ENCODE measurements around the gene CATSPER3. TPM values are rescaled to one million over a fixed set of nuclear protein-coding genes. Genes with fewer than 3 reads are reported as not detected.
A peak's percentile ranks its signal among the peaks of the same experiment; 100 is the strongest.

Gene CATSPER3
- total RNA-seq, 2 experiments from 2014 or later, result 0.56 TPM; not detected in 1

DNA sequence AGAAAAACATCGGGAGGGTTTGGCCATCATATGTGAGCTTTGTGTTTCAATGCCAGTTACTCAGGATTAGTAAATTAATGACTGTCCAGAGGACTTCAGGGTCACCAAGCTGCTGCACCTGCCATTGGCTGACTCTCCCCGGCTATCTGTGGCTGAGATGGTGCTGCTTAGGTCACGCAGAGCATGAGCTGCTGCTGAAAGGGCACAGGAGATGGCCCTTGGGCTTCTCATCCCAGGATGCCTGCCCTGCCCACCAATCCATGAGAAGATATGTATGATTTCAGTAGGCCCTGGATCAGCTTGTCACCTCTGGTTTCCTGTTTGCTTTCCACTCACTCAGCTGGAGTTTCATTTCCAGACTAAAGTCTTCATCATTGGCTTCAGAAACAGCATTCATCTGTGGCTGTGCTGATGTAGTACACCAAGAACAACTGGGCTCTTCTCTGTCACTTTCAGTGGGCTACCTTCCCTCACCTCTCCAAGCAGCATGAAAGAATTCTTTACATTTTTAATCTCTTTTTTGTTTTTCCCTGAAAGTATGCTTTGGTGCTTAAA is 2.4 kb upstream of the CATSPER3 start:
- Mint-ChIP-seq H3K4me1 (ENCODE audit: low read depth) (peaks cover 39% of the 10 kb centered on the region), H3K27ac (peak overlapping the region; percentile 93), H3K27me3 (no peaks in the 10 kb centered on the region), H3K9me3 (no peaks in the 10 kb centered on the region), H3K36me3 (ENCODE audit: low read depth) (peaks cover 26% of the 10 kb centered on the region), H3K4me3 (peak overlapping the region; percentile 53)
- intact Hi-C loops (cut with DNase I, micrococcal nuclease), result loop anchor here in 1 of 2 experiments (2.0 to 10.0 kb wide), 2 partner anchors 67 to 229 kb away; no protein-coding TSS in a partner anchor
- POLR2A ChIA-PET, result interaction anchor here (1.1 to 1.2 kb wide), 2 partner anchors 28 to 58 kb away, joined by 3 to 4 read pairs; no protein-coding TSS in a partner anchor
- no peak for TF ChIP-seq CTCF (IDR thresholded peaks at IDR 0.05)
- Histone ChIP-seq H3K36me3 (ENCODE audit: insufficient read depth, low read length) (peaks cover 12% of the 10 kb centered on the region), H3K9me3 (ENCODE audit: control insufficient read depth in 1 of 2, insufficient read depth in 1 of 2, low read length in 2 of 2) (no peaks in the 10 kb centered on the region), H3K4me1 (ENCODE audit: insufficient read depth, low read length) (peaks cover 19% of the 10 kb centered on the region), H3K27ac (ENCODE audit: low read depth in 1 of 2, low read length in 2 of 2) (no peak overlapping the region), H3K27me3 (ENCODE audit: control insufficient read depth in 1 of 2, insufficient read depth in 2 of 2, low read length in 2 of 2) (no peaks in the 10 kb centered on the region), H3K4me3 (ENCODE audit: low read length) (no peak overlapping the region)
- CTCF ChIA-PET, result interaction anchor here (1.2 kb wide), 1 partner anchor 61 kb away, joined by 4 read pairs; the partner anchor contains the start of gene PCBD2
- ATAC-seq (ENCODE audit: poor library complexity) (no peak), DNase-seq (no peak)

DNA sequence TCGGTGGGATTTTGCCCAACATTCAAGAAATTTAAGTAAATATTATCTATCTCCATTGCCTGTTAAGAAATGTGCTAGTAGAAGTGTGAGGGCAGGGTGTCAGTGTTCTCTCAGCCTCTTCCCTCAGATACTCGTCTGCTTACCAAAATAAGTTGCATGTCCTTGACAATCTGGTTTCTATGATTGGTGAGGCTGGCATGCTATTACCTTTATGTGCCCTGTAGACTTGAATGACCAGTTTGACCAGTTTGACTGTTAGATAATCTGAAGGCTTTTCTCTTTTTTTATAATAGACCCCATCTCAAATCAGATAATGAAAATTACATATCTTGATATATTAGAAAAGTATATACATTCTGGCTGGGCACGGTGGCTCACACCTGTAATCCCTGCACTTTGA is 348 bp downstream of the CATSPER3 start:
- no peak for ATAC-seq (ENCODE audit: poor library complexity)
- POLR2A ChIA-PET, result no interaction called here
- Histone ChIP-seq H3K4me3 (ENCODE audit: low read length) (no peak overlapping the region), H3K4me1 (ENCODE audit: insufficient read depth, low read length) (peaks cover 18% of the 10 kb centered on the region), H3K27ac (ENCODE audit: low read depth in 1 of 2, low read length in 2 of 2) (no peak overlapping the region), H3K27me3 (ENCODE audit: control insufficient read depth in 1 of 2, insufficient read depth in 2 of 2, low read length in 2 of 2) (no peaks in the 10 kb centered on the region), H3K36me3 (ENCODE audit: insufficient read depth, low read length) (peaks cover 4% of the 10 kb centered on the region), H3K9me3 (ENCODE audit: control insufficient read depth in 1 of 2, insufficient read depth in 1 of 2, low read length in 2 of 2) (no peaks in the 10 kb centered on the region)
- Mint-ChIP-seq H3K36me3 (ENCODE audit: low read depth) (peaks cover 27% of the 10 kb centered on the region), H3K27me3 (no peaks in the 10 kb centered on the region), H3K27ac (no peak overlapping the region), H3K4me1 (ENCODE audit: low read depth) (peaks cover 33% of the 10 kb centered on the region), H3K9me3 (no peaks in the 10 kb centered on the region), H3K4me3 (no peak overlapping the region)
- intact Hi-C loops (cut with DNase I, micrococcal nuclease), result loop anchor here in 1 of 2 experiments (10.0 kb wide), 1 partner anchor 227 kb away; no protein-coding TSS in a partner anchor
- no peak for DNase-seq
- no peak for TF ChIP-seq CTCF (IDR thresholded peaks at IDR 0.05)
- CTCF ChIA-PET, result no interaction called here

- Mint-ChIP-seq H3K36me3 (ENCODE audit: low read depth) (peaks cover 32% of the 10 kb centered on the region), H3K4me3 (no peak overlapping the region), H3K9me3 (no peaks in the 10 kb centered on the region), H3K27me3 (no peaks in the 10 kb centered on the region), H3K4me1 (ENCODE audit: low read depth) (peaks cover 22% of the 10 kb centered on the region), H3K27ac (no peak overlapping the region)
- ATAC-seq (ENCODE audit: poor library complexity) (no peak), DNase-seq (no peak)
- H3K4me1 ChIP-seq (ENCODE audit: insufficient read depth, low read length), result peaks cover 10% of the 10 kb centered on the region
- H3K9me3 ChIP-seq (ENCODE audit: control insufficient read depth in 1 of 2, insufficient read depth in 1 of 2, low read length in 2 of 2), result no peaks in the 10 kb centered on the region
- POLR2A ChIA-PET, result no interaction called here
- TF ChIP-seq CTCF (IDR thresholded peaks at IDR 0.05), result no peak
- intact Hi-C loops (cut with DNase I, micrococcal nuclease), result loop anchor here in 1 of 2 experiments (10.0 kb wide), 1 partner anchor 226 kb away; no protein-coding TSS in a partner anchor
- H3K4me3 ChIP-seq (ENCODE audit: low read length), result no peak overlapping the region
- H3K36me3 ChIP-seq (ENCODE audit: insufficient read depth, low read length), result peaks cover 3% of the 10 kb centered on the region
- H3K27me3 ChIP-seq (ENCODE audit: control insufficient read depth in 1 of 2, insufficient read depth in 2 of 2, low read length in 2 of 2), result no peaks in the 10 kb centered on the region
- no peak overlapping the region for H3K27ac ChIP-seq (ENCODE audit: low read depth in 1 of 2, low read length in 2 of 2)
- CTCF ChIA-PET, result no interaction called here
These were observed 1.5 kb downstream of the CATSPER3 start for GRCh38 chr5:134969166-134969565.

All from CD4-positive, alpha-beta T cell (primary cell).